ENCODE results near the gene CFAP20DC. TPM values are rescaled to one million over a fixed set of nuclear protein-coding genes. Genes with fewer than 3 reads are reported as not detected.

CFAP20DC gene
- polyA plus RNA-seq, 2 of the 4 experiments (the other 2 are of a cell fraction), result 2.5 to 6.0 TPM

DNA sequence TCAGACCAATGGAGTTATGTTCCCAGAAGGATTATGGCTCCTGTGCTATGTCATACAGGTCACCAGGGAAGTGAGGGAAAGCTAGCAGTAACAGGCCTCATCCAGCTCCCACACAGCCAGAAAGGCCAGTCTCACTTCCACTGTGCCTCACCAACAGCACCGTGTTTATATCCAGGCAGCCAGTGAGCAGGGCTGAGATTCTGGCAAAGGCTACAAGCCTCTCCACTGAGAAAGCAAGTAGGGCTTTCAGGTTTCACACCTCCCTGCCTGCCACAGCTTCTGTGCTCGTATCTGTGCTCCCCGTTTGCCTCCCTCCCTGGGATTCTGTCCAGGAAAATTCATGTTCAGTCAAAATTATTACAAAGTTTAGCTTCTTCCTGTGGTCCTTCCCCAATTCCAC is 14.9 kb upstream of the CFAP20DC start:
- ChIA-PET POLR2A (no interaction called here), CTCF (no interaction called here)
- FAIRE-seq (no peak), DNase-seq (ENCODE audit: low read depth in 1 of 2, low spot score in 1 of 2) (no peak), ATAC-seq (no peak)
- TF ChIP-seq EHF (CRISPR knock-in tag; IDR thresholded peaks at IDR 0.05), result no peak
- TF ChIP-seq TFCP2L1 (CRISPR knock-in tag; IDR thresholded peaks at IDR 0.05), result no peak
- TF ChIP-seq TP53 (CRISPR knock-in tag; IDR thresholded peaks at IDR 0.05), result no peak
- no peak for TF ChIP-seq USF2 (IDR thresholded peaks at IDR 0.05)
- no peak for TF ChIP-seq HDAC2 (IDR thresholded peaks at IDR 0.05)
- TF ChIP-seq KDM5A (IDR thresholded peaks at IDR 0.05), result no peak
- no peak for TF ChIP-seq NFE2L2 (conservative IDR thresholded peaks at IDR 0.05; ENCODE audit: low read length)
- TF ChIP-seq ZSCAN20 (CRISPR knock-in tag; IDR thresholded peaks at IDR 0.05), result no peak
- TF ChIP-seq MAFK (IDR thresholded peaks at IDR 0.05; ENCODE audit: partially characterized antibody), result no peak
- TF ChIP-seq EP300 (IDR thresholded peaks at IDR 0.05), result no peak
- TF ChIP-seq BHLHE40 (IDR thresholded peaks at IDR 0.05; ENCODE audit: low read depth, low read length), result no peak
- TF ChIP-seq ZNF302 (CRISPR knock-in tag; IDR thresholded peaks at IDR 0.05), result no peak
- TF ChIP-seq MYC (IDR thresholded peaks at IDR 0.05; ENCODE audit: borderline replicate concordance, low read length), result no peak
- TF ChIP-seq RAD21 (conservative IDR thresholded peaks at IDR 0.05 in 1 of 2, IDR thresholded peaks at IDR 0.05 in 1 of 2), result no peak
- no peak for TF ChIP-seq JUN (IDR thresholded peaks at IDR 0.05)
- no peak for TF ChIP-seq CTCF (IDR thresholded peaks at IDR 0.05)
- no peaks in the 10 kb centered on the region for H3K4me1 ChIP-seq
- no peak overlapping the region for H3K4me3 ChIP-seq
- H3K4me2 ChIP-seq, result no peak overlapping the region
- 49% methylated on average over 3 of the region's 3 CpGs for WGBS (ENCODE audit: missing lambda C conversion rate)
- H3K9me3 ChIP-seq, result no peaks in the 10 kb centered on the region
- no peak overlapping the region for H3K27ac ChIP-seq

DNA sequence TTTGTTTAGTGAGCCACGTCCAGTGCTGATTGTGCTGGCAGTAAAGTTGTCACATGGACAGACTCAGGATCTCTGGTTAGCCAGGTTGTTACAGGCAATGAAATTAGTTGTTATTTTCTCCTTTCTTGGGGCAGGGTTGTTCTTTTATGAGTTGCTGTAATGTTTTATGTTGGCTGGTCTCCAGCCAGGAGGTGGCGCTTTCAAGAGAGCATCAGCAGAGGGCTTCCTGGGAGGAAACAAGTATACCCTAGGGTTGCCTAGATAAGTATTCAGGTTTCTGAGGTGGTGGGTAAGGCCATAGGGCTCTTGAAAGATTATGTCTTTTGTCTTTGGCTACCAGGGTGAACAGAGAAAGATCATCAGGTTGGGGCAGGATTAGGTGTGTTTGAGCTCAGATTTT is 14.5 kb upstream of the CFAP20DC start:
- Histone ChIP-seq H3K4me3 (no peak overlapping the region), H3K9me3 (no peaks in the 10 kb centered on the region), H3K4me2 (no peak overlapping the region), H3K27ac (no peak overlapping the region), H3K4me1 (no peaks in the 10 kb centered on the region)
- DNase-seq (ENCODE audit: low read depth in 1 of 2, low spot score in 1 of 2), result no peak
- POLR2A ChIA-PET, result no interaction called here
- CTCF ChIA-PET, result no interaction called here
- TF ChIP-seq RAD21 (conservative IDR thresholded peaks at IDR 0.05 in 1 of 2, IDR thresholded peaks at IDR 0.05 in 1 of 2) (no peak), EHF (CRISPR knock-in tag; IDR thresholded peaks at IDR 0.05) (no peak), MAZ (IDR thresholded peaks at IDR 0.05; ENCODE audit: borderline replicate concordance, low read depth, low read length) (no peak), RCOR1 (IDR thresholded peaks at IDR 0.05; ENCODE audit: low read depth, low read length) (no peak), ESRRA (IDR thresholded peaks at IDR 0.05; ENCODE audit: borderline replicate concordance, low read length) (no peak), CBX8 (IDR thresholded peaks at IDR 0.05) (no peak), GATA3 (IDR thresholded peaks at IDR 0.05; ENCODE audit: borderline replicate concordance) (no peak), E2F6 (IDR thresholded peaks at IDR 0.05; ENCODE audit: borderline replicate concordance, low read depth) (no peak), BHLHE40 (IDR thresholded peaks at IDR 0.05; ENCODE audit: low read depth, low read length) (no peak), FOXS1 (CRISPR knock-in tag; IDR thresholded peaks at IDR 0.05) (no peak), MAX (IDR thresholded peaks at IDR 0.05) (no peak), ZSCAN20 (CRISPR knock-in tag; IDR thresholded peaks at IDR 0.05) (no peak), MAFK (IDR thresholded peaks at IDR 0.05; ENCODE audit: partially characterized antibody) (no peak), FOSL2 (IDR thresholded peaks at IDR 0.05) (no peak), FOSL2 (CRISPR knock-in tag; IDR thresholded peaks at IDR 0.05) (no peak), ZC3H11A (IDR thresholded peaks at IDR 0.05) (no peak)
- ATAC-seq, result no peak
- WGBS (ENCODE audit: missing lambda C conversion rate), result 36% methylated on average over 2 of the region's 2 CpGs
- no peak for FAIRE-seq

Data from A549 (cell line).